Ecto neural progenitor cell (in vitro differentiated cells): ENCODE data around the gene PATL2.
"Not testable (repeated sequence)": the region's sequence is repeated elsewhere in the genome, so short reads cannot be mapped to it uniquely, and the experiment has no call there.

ENCODE experiments used
- DNase-seq: peaks from one replicate; pipeline ENCODE4 v3.0.0-alpha.2; 2018; ENCODE audit warnings: low spot score

Gene PATL2

DNA sequence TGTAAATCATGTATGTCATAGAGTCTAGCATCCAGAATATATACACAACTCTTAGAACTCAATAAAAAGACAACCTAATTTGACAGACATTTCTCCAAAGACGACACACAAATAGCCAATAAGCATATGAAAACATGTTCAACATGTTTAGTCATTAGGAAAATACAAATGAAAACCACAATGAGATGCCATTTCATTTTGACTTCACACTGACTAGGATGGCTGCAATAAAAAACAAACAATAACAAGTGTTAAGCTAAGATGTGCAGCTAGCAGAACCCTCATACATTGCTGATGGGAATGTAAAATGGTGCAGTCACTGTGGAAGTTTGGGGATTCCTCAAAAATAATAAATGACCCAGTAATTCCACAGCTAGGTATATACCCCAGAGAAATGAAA is 64.1 kb downstream of the PATL2 start:
- no peak for DNase-seq

DNA sequence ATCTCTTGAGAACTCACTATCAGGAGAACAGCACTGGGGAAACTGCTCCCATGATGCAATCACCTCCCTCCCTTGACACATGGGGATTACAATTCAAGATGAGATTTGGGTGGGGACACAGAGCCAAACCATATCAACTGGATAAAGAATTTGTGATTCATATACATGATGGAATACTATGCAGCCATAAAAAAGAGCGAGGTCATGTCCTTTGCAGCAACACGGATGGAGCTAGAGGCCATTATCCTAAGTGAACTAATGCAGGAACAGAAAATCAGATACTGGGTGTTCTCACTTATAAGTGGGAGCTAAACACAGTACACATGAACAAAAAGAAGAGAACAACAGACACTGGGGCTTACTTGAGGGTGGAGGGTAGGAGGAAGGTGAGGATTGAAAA is 64.7 kb downstream of the PATL2 start:
- DNase-seq = no peak

DNA sequence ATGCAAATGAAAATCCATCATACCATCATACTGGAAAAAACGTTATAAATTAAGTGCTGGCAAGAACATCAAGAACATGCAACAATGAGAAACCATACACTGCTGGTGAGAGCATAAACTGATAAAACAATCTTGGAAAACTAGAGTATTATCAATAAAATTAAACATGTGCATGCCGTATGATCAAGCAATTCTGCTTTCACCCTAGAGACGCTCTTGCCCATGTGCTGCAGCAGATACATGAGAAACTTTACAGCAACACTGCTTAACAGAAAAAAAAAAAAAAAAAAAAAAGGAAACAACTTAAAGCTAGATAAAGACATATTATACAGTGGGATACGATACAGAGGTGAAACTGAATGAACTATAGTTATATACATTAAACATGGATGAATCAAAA is 69.5 kb downstream of the PATL2 start:
- DNase-seq = no peak

DNA sequence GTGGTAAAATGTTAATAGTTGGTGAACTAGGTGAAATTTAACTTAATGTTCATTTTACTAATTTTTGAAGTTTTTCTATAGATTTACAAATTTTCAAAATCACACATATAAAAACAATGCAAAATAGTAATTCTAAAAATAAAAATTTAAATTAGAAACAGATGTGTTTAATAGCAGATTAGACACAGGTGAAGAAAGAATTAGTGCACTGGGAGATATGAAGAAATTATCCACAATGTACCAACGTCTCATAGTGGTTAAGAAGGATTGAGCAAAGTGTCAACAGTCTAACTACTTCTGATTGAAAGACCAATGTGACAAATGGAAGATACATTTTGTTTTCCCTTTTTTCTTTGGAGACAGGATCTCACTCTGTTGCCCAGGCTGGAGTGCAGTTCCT is 74.1 kb downstream of the PATL2 start:
- no peak for DNase-seq

DNA sequence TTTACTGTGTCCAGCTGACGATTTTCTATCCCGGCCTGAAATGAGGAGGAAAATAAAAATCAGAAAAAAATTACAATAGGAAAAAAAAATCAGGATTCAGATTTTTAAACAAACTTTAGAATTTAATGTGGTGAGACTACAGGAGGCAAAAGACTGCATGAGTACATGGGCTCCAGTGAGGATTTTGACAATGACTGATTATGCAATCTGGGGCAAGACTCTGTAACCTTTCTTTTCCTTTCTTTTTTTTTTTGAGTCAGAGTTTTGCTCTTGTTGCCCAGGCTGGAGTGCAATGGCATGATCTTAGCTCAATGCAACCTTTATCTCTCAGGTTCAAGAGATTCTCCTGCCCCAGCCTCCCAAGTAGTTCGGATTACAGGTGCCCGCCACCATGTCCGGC is 77.5 kb downstream of the PATL2 start:
- no peak for DNase-seq

DNA sequence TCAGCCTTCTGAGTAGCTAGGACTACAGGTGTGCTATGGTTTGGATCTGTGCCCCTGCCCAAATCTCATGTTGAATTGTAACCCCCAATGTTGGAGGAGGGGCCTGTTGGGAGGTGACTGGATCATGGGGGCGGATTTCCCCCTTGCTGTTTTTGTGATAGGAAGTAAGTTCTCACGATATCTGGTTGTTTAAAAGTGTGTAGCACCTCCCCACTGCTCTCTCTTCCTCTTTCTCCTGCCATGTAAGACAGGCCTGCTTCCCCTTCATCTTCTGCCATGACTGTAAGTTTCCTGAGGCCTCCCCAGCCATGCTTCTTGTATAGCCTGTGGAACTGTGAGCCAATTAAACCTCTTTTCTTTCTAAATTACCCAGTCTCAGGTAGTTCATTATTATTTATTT is 85.8 kb downstream of the PATL2 start:
- not testable (repeated sequence) for DNase-seq

DNA sequence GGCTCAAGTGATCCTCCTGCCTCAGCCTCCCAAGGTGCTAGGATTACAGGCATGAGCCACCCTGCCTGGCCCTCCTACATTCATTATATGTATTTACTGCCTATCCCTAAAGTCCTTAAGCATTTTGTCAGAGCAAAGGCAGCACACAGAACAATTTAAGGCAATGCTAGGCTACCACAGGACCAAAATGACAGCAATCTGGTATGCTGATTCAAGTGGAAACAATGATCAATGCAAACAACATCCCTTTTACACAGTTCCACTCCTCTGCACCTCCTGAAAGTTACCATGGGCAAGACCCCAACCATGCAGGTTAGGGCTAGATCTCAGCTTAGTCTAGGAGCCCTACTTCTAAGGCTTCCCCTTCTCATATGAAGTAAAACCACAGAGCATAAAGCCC is 87.9 kb downstream of the PATL2 start:
- DNase-seq = no peak

DNA sequence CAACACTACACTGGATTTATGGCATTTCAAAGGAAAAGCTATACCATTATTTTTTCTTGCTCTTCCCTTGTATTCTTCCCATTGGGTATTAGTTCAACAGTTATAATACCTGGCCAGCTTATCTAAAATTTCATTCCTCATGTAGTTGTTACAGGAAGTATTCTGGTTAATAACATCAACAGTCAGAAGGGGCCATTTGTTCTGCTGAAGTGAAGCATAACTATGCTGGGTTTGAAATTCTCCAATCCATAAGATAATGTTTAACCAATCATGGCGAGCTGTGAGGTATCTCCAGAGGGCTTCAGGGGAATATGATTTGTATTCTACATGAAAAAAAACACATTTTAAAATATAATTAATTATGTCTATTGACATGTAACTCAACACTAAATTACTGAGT is 91.0 kb downstream of the PATL2 start:
- no peak for DNase-seq

DNA sequence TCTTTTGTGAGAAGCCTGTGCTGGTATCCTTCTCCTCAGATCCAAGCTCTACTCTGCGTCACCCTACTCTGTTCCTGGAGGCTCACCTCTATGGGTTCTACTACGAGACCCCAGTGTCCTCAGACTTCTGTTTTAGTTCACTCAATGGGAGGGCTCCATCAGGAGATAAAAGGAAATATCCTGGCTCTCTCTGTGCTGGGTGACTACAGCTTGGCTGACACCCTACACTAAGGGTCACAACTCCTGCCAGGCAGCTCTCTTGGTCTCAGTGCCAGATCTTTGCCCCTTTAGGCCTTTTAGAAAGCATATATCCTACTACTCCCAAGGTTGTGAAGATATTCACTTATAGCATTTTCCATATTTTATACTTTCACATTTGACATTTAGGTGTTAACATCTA is 94.1 kb downstream of the PATL2 start:
- DNase-seq = no peak
